Midbrain (tissue), 1 donor: Measurements from ENCODE around the gene RC3H2.
A peak's percentile ranks its signal among the peaks of the same experiment; 100 is the strongest.

Source experiments
- DNase-seq: peaks from one replicate; lab custom pipeline; 2025; lab: John Stamatoyannopoulos, UW

Gene RC3H2

GRCh38 chr9:122904823-122905710 lies at the start of gene RC3H2:
Gene RC3H2, minus strand, starts transcription at chr9:122905359. Its CDS starts 7,850 bp downstream, at chr9:122897509.
- DNase-seq = peak; percentile 100

- DNase-seq = no peak
Measured at GRCh38 chr9:122954253-122954691, 49.1 kb upstream of the RC3H2 start.

GRCh38 chr9:122951056-122951455 lies 45.9 kb upstream of the RC3H2 start:
- no peak for DNase-seq

- DNase-seq = no peak
Measured at GRCh38 chr9:122950263-122950662, 45.1 kb upstream of the RC3H2 start.

- peak; percentile 4 for DNase-seq
Measured at GRCh38 chr9:122949696-122950095, 44.5 kb upstream of the RC3H2 start.

GRCh38 chr9:122948313-122948712 lies 43.2 kb upstream of the RC3H2 start:
- DNase-seq = no peak

- no peak for DNase-seq
Measured at GRCh38 chr9:122946461-122947005, 41.4 kb upstream of the RC3H2 start.

GRCh38 chr9:122944960-122945888 lies 40.1 kb upstream of the RC3H2 start:
- DNase-seq = no peak

- DNase-seq = no peak
Measured at GRCh38 chr9:122941582-122942234, 36.5 kb upstream of the RC3H2 start.

- DNase-seq = peak; percentile 99
Measured at GRCh38 chr9:122940749-122941581, 35.8 kb upstream of the RC3H2 start, which contains the start of gene RABGAP1. Gene RABGAP1, plus strand, starts transcription at chr9:122941020. Its CDS starts 16,040 bp downstream, at chr9:122957060.

GRCh38 chr9:122940454-122940748 lies 35.2 kb upstream of the RC3H2 start:
- no peak for DNase-seq

GRCh38 chr9:122939601-122940000 lies 34.4 kb upstream of the RC3H2 start:
- DNase-seq = no peak

- no peak for DNase-seq
Measured at GRCh38 chr9:122936883-122937282, 31.7 kb upstream of the RC3H2 start.

GRCh38 chr9:122936464-122936863 lies 31.3 kb upstream of the RC3H2 start:
- no peak for DNase-seq

- peak; percentile 95 for DNase-seq
Measured at GRCh38 chr9:122931226-122932121, 26.3 kb upstream of the RC3H2 start, which contains the start of gene ZBTB26. Gene ZBTB26, minus strand, starts transcription at chr9:122931512. Its CDS starts 11,578 bp downstream, at chr9:122919934.

- DNase-seq = peak; percentile 30
Measured at GRCh38 chr9:122930541-122931225, 25.5 kb upstream of the RC3H2 start.

GRCh38 chr9:122929796-122930354 lies 24.7 kb upstream of the RC3H2 start:
- no peak for DNase-seq

- no peak for DNase-seq
Measured at GRCh38 chr9:122923947-122924346, 18.8 kb upstream of the RC3H2 start.

GRCh38 chr9:122922713-122923112 lies 17.6 kb upstream of the RC3H2 start:
- DNase-seq = no peak
